Measurements from ENCODE around the gene ETV6.
"Not testable (repeated sequence)": the region's sequence is repeated elsewhere in the genome, so short reads cannot be mapped to it uniquely, and the experiment has no call there.

The ETV6 gene

DNA sequence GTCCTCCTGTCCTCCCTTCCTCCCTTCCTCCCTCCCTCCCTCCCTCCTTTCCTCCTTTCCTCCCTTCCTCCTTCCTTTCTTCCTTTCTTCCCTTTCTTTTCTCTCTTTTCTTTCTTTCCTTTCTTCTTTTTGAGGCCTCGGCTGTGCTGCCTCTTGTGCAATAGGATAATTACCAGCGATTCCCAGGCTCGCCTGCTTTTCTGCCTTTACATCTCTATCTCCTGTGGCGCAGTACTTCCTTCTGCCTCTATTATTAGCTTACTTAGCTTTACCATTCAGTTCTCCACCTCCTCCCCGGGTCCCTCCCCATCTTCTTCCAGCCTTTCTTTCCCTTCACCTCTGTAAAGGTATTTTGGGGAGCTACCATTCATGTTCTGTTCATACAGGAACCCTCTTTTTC is 19.9 kb downstream of the ETV6 start:
- DNase-seq (ENCODE audit: low spot score): no peak

DNA sequence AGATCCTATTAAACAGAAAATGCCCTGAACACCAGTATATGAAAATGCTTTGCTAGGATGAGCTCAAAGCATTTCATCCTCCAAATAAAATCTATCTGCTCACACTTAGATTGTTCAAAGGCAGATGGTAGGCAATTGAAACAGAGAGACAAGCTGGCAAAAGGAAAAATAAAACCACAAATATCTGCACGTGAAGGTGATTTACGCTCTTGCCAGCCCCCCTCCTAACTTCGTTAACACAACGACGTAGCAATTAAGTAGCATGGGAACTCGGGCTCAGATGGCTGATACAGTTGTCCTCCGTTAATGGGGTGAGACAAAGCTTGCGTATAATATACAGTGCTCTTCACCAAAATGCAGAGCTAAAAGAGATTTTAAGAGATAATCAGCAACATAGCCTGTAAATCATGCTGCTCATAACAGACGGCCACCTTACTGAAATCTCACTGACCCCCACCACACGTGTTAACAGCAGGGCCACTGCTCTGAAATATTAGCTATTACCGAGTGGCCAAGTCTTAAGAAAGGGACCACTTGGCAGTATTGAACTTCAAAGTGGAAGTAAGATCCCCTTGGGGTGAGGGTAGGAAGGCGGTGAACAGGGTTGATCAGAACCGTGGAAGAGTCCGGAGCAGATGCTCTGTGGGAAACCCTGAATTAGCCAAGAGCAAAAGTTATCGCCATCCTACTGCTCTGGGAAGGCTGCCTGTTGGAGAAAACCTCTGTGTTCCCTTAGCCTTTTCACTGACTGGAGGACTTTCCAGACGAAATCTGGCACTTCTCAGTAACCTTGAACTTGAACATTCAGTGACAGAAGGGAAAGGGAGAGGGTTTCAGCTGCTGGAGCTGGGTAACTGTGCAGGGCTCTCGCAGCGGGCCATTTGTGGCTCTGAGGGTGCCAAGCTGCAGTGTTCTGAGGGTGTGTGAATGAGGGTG is 23.1 kb downstream of the ETV6 start:
- no peak for DNase-seq (ENCODE audit: low spot score)

DNA sequence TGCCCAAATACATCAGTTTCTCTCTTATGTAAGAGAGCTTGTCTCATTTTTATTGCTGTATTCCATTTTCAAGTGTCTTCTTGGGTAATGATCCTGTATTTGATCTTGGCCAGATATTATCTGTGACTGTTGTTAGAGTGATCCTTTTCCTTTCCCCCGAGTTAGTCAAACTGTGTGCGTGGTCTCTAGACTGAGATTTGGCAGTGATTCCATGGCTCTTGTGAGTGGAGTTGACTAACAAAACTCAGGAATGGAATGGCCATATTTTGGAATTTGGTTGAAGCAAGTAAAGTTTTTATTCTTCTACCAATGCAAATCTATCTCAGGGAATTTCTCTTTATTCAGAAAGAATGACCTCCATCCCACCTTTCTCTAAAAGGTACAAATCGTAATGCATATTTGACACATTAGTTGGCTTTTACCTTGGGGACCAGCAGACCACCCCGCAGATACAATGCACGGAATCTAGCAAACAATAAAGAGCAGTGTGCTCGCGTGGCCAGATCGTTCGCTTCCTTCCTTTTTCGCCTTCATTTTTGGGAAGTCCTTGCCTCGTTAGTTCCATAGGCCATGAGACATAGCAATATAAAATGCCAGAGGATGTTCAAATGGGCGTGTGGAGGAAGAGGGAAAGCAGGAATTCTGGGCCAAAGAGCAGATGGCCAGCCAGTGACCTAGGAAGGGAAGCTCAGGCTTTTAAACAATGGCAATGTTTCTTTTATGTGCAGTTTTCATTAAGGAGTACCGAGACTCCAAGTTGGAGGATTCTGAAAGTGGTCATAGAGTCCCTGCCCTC is 24.4 kb downstream of the ETV6 start:
- no peak for DNase-seq (ENCODE audit: low spot score)

DNA sequence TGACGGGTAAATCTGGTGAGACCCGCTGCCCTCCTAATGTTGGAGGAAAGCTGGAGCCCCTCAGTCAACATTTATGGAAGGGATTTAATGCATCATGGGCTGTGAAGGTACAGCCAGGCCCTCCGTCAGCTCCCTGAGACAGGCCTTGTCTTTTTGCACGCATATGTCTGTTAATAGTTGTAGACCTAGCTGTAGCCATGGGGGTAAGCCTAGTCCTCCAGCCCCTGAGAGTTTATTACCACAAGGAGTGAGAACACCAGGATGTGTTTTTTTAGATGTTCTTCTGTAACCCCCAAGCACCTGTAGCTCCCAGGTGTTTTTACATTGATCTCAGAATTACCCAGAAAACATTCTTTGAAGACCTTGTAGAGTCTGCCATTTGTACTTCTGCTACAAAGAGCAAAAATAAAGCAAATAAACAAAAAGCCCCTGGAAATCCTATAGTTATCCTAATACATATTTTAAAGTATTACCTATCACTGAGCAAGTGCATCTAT is 25.5 kb downstream of the ETV6 start:
- DNase-seq (ENCODE audit: low spot score): no peak

- no peak for DNase-seq (ENCODE audit: low spot score)
Measured at GRCh38 chr12:11676052-11676451, 26.6 kb downstream of the ETV6 start.

GRCh38 chr12:11677093-11677492 is 27.6 kb downstream of the ETV6 start:
- DNase-seq (ENCODE audit: low spot score): no peak

GRCh38 chr12:11677752-11678151 is 28.3 kb downstream of the ETV6 start:
- DNase-seq (ENCODE audit: low spot score): no peak

DNA sequence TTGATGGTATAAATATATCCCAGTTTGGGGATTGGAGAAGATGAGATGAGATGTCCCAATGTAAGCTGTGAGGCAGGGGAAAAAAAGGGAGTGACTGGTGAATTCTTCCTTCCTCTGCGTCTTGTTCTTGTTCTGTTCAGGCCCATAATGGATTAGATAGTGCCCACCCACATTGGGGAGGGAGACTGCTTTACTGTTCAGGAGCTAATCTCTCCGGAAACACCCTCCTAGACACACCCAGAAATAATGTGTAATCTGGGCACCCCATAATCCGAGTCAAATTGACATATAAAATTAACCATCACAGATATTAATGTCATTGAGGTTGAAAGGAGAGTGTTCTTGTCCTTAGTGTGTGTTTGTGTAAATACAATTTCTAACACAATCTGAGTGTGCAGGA is 29.3 kb downstream of the ETV6 start:
- no peak for DNase-seq (ENCODE audit: low spot score)

DNA sequence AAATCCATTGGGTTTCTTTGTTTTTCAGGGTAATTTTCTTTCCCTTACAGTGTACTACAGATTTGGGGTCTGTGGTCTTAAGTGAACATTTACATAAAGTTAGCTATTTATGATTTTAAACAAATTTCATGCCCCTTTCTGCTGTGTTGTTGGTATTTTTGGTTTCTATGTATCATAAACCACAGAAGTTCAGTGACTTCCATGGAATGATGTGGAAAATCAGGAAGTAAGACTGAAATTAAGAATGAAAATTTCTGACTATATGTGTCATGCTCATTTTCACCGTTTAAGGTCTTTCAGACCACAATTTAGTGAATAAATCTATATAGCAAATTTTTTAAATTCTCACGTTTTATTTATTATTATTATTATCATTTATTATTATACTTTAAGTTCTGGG is 31.7 kb downstream of the ETV6 start:
- DNase-seq (ENCODE audit: low spot score): no peak

DNA sequence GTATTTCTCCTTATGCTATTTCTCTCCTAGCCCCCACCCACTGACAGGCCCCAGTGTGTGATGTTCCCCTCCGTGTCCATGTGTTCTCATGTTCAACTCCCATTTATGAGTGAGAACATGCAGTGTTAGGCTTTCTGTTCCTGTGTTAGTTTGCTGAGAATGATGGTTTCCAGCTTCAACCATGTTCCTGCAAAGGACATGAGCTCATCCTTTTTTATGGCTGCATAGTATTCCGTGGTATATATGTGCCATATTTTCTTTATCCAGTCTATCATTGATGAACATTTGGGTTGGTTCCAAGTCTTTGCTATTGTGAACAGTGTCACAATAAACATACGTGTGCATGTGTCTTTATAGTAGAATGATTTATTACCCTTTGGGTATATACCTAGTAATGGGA is 32.2 kb downstream of the ETV6 start:
- DNase-seq (ENCODE audit: low spot score): not testable (repeated sequence)

- no peak for DNase-seq (ENCODE audit: low spot score)
Measured at GRCh38 chr12:11684393-11684792, 34.9 kb downstream of the ETV6 start.

- DNase-seq (ENCODE audit: low spot score): no peak
Measured at GRCh38 chr12:11684811-11685210, 35.3 kb downstream of the ETV6 start.

DNA sequence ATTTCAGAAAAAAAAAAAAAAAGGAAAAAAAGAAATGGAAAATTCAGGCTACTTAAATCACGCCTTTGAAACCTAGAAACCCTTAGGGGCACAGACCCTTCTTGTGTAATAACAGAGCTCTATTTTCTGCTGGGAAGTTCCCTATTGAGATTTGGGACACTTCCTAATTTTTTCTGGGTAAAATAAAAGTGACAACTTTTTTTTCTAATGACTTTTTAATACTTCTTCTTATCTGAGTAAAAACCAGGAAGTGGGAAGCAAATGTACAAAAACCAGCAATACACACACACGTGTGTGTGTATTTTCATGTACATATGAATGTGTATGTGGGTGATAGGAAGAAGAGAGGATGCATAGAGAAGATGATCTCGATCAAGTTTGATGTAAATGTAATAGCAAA is 35.8 kb downstream of the ETV6 start:
- no peak for DNase-seq (ENCODE audit: low spot score)

DNA sequence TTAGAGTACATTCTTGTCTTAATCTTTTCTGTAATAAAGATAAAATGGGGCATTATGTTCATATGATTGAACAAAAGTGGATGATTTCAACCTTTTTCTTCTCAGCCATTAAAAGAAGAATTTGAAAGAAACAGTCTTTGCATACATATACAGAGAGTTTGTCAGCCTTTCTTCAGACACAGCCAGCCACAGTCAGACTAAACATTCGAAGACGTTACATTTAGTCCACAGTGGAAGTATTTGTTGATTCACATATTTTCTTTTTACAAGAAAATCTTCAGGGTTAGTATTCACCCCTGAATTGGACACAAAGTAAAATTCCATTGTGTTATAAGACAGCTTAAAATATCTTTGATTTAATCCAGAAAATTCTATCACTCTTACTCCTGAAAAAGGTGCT is 36.2 kb downstream of the ETV6 start:
- DNase-seq (ENCODE audit: low spot score): no peak

- DNase-seq (ENCODE audit: low spot score): no peak
Measured at GRCh38 chr12:11686120-11686519, 36.6 kb downstream of the ETV6 start.

GRCh38 chr12:11687528-11687927 is 38.1 kb downstream of the ETV6 start:
- DNase-seq (ENCODE audit: low spot score): no peak

DNA sequence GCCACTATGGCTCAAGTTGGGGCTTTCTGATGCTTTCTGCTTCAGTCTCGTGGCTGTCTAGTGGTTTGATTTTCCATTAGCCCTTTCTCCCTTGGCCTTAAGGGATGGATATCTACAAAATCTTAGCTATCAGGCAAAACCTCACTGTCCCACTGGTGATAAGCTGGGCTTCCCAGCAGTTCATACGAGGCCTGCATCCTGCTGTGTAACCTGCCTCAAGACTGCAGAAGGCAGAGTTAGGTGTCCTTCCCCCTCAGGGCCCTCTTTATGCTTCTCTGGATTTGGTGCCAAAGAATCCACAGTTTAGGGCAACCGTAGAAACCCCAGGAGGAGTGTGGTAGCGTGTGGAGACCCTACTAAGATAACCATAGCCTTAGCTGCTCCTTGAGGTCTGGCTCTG is 38.9 kb downstream of the ETV6 start:
- DNase-seq (ENCODE audit: low spot score): no peak

- no peak for DNase-seq (ENCODE audit: low spot score)
Measured at GRCh38 chr12:11688831-11689230, 39.4 kb downstream of the ETV6 start.

DNA sequence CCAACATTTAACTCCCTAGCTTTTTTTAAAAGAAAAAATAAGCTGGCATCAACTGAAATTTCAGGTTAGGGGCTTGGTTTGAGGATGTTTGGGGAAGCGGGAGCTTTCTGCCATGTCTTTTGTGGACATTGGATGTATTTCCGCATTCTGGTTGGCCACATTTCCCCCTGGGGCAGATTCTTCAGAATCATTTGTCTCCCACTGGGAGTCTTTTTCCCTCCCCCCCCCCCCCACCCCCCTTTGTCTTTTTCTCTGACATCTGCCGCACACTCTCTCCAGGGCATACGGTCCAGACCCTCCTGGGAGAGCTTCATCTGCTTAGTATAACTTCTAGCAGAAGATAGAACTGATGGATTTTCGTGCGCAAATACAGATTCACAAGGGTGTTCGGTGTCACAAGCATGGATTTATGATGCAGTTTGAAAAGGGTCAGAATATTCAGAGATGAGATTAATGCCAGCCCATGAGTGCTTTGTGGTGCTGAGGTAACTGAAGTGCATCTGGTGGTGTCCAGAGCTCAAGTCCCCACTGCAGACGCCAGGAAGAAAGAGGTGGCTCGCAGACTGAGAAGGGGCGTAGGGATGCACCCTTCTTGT is 40.2 kb downstream of the ETV6 start:
- DNase-seq (ENCODE audit: low spot score): no peak

DNA sequence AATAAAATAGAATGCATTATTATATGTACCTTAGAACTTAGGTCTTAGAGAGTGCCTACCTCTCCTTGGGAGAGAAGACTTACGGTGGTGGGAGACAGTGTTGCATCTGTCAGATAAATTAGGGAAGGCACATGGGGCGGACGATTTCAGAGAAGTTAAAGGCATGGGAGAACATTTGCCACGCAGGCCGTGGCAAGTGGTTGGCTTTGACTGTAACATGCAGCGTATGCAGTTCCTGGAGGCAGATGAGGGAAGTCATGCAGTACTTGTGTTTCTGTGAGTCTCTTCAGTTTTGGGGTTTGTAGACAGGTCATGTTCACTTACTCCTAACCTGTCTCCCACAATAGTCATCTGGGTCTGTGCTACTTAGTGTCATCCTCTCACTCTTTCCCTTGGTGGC is 43.6 kb downstream of the ETV6 start:
- DNase-seq (ENCODE audit: low spot score): no peak

GRCh38 chr12:11693601-11694000 is 44.1 kb downstream of the ETV6 start:
- DNase-seq (ENCODE audit: low spot score): no peak

- no peak for DNase-seq (ENCODE audit: low spot score)
Measured at GRCh38 chr12:11694528-11694927, 45.1 kb downstream of the ETV6 start.

- DNase-seq (ENCODE audit: low spot score): no peak
Measured at GRCh38 chr12:11695321-11695720, 45.8 kb downstream of the ETV6 start.
